Omental fat pad (tissue), 4 donors: ENCODE data around the gene LRCH4. TPM values are rescaled to one million over a fixed set of nuclear protein-coding genes. Genes with fewer than 3 reads are reported as not detected.

Experiments used
- ATAC-seq: fragments of 150-250 bp; one replicate; pipeline ENCODE4 v1.9.1; 2016; ENCODE audit warnings: mild to moderate bottlenecking, moderate library complexity; ENCODE audit not compliant: low FRiP score
- DNase-seq: peaks from one replicate; pipeline ENCODE4 v3.0.0-alpha.2; 2019; ENCODE audit warnings: low spot score
- total RNA-seq, 4 donors: library from RNA; depleted of rRNA; stranded (reverse); fragments of >200 nt; gene quantifications; one replicate each; pipeline ENCODE4 v1.1.0, GENCODE V29; 2016
- TF ChIP-seq, protein P1 (sequence below), 3 donors: fragments of 450-650 bp; IDR thresholded peaks; one replicate each; pipeline ENCODE4 v1.5.1; 2016 to 2017; ENCODE audit warnings: antibody characterized with exemption in 3 of 3, mild to moderate bottlenecking in 3 of 3, moderate library complexity in 2 of 3

LRCH4 gene
- total RNA-seq, 4 donors from 2014 or later = 51.8 to 108 (median 55.7) TPM

DNA sequence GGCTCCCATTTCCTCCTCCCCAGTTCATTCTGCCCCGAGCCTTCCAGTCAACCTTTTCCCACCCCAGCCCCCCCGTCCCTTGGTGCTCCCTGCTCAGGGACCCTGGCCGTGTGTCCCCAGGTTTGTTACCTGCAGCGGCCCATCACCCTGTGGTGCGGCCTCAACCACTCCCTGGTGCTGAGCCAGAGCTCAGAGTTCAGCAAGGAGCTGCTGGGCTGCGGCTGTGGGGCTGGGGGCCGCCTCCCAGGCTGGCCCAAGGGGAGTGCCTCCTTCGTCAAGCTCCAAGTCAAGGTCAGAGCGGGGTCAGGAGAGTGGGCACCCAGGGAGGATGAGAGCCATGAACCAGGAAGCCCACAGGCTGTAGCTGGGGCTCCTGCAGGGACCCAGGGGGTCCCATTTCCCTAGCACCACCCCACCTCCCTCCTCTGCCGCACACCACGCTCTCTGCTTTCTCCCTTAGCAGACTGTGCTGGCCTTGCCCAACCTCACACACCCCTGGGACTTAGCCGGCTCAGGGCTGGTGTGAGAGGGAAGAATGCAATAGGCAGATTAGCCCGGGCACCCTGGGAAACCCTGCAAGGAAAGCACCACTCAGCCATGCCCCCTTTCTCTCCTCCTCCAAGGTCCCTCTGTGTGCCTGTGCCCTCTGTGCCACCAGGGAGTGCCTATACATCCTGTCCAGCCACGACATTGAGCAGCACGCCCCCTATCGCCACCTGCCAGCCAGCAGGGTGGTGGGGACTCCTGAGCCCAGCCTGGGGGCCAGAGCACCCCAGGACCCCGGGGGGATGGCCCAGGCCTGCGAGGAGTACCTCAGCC, 14.2 kb upstream of the LRCH4 start:
- DNase-seq = no peak
- TF ChIP-seq, protein P1, sequence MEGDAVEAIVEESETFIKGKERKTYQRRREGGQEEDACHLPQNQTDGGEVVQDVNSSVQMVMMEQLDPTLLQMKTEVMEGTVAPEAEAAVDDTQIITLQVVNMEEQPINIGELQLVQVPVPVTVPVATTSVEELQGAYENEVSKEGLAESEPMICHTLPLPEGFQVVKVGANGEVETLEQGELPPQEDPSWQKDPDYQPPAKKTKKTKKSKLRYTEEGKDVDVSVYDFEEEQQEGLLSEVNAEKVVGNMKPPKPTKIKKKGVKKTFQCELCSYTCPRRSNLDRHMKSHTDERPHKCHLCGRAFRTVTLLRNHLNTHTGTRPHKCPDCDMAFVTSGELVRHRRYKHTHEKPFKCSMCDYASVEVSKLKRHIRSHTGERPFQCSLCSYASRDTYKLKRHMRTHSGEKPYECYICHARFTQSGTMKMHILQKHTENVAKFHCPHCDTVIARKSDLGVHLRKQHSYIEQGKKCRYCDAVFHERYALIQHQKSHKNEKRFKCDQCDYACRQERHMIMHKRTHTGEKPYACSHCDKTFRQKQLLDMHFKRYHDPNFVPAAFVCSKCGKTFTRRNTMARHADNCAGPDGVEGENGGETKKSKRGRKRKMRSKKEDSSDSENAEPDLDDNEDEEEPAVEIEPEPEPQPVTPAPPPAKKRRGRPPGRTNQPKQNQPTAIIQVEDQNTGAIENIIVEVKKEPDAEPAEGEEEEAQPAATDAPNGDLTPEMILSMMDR (IDR thresholded peaks at IDR 0.05) = no peak
- ATAC-seq = no peak

- TF ChIP-seq, protein P1 (IDR thresholded peaks at IDR 0.05) = no peak
- DNase-seq (no peak), ATAC-seq (no peak)
Observed at GRCh38 chr7:100598425-100598824, 12.5 kb upstream of the LRCH4 start.

DNA sequence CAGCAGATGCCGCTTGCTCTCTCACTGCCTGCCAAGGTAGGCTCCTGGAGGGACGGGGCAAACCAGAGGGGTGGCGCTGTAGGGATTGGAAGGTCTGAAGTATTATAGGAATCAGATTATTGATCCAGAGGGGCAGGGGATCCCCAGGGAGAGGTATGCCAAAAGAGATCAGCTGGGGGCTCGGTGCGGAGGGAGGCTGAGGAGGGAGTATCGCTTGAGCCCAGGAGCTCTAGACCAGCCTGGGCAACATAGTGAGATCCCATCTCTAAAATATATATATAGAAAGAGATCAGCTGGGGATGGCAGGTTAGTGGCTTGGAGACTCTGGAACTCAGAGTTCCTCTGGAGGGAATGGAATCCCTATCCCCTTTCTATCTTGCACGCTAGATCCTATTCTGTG, 9.3 kb upstream of the LRCH4 start:
- TF ChIP-seq, protein P1 (IDR thresholded peaks at IDR 0.05) = no peak
- no peak for ATAC-seq
- DNase-seq = no peak

DNA sequence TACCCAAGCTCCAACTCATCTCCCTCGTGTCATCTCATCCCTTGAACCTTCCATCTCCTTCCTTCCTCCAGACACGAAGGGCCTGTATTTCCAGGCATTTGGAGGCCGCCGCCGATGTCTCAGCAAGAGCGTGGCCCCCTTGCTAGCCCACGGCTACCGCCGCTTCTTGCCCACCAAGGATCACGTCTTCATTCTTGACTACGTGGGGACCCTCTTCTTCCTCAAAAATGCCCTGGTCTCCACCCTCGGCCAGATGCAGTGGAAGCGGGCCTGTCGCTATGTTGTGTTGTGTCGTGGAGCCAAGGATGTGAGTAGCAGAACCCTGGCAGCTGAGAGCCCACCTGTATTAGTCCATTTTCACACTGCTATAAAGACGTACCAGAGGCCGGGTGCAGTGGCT, 5.7 kb upstream of the LRCH4 start:
- TF ChIP-seq, protein P1 (IDR thresholded peaks at IDR 0.05) = no peak
- DNase-seq = no peak
- no peak for ATAC-seq

GRCh38 chr7:100590077-100590737, 4.3 kb upstream of the LRCH4 start:
- TF ChIP-seq, protein P1 (IDR thresholded peaks at IDR 0.05) = no peak
- no peak for DNase-seq
- ATAC-seq = no peak

DNA sequence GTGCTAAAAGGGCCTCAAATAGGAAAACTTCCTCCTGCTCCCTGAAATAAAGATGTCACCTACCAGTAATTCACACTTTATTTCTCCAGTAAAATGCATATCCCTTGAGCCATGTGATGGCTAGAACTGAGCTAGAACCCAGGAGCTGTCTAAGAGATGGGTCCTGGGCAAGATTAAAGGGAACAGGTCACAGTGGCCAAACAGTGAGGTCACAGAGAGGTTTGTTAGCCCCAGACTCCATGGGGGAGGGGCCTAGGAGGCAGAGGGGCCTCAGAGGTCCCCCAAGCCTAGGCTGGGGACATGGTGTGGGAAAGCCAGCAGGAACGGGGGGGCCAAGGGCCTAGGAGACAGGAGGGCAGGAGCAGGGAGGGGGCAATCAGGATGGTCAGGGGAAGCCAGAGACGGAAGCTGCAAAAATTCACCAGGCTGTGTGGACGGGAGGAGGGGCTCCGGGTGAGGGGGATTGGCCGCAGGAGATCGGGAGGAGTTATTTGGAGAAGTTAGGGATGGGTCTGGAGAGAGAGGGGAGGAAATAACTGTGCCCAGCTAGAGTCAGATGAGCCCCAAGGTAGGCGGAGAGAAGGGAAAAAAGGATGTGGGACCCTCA, 3.5 kb upstream of the LRCH4 start:
- DNase-seq (no peak), ATAC-seq (no peak)
- TF ChIP-seq, protein P1 (IDR thresholded peaks at IDR 0.05) = no peak
